GM10266 (cell line): ENCODE results near the gene SYNM.

Source experiments
- DNase-seq: peaks from one replicate; pipeline ENCODE4 v3.0.0; 2012; ENCODE audit errors: extremely low spot score
- CTCF ChIP-seq: IDR thresholded peaks from 2 replicates; pipeline ENCODE4 v1.5.1; 2012; ENCODE audit warnings: mild to moderate bottlenecking, low read depth; ENCODE audit not compliant: control insufficient read depth, insufficient read depth; ENCODE audit errors: missing control alignments

Gene SYNM

GRCh38 chr15:99148851-99149276 is 44.0 kb downstream of the SYNM start:
- DNase-seq: no peak
- TF ChIP-seq CTCF: no peak

GRCh38 chr15:99149366-99149765 is 44.5 kb downstream of the SYNM start:
- no peak for TF ChIP-seq CTCF
- no peak for DNase-seq

- TF ChIP-seq CTCF: no peak
- no peak for DNase-seq
Measured at GRCh38 chr15:99151156-99151555, 46.3 kb downstream of the SYNM start.

GRCh38 chr15:99153026-99153535 is 48.2 kb downstream of the SYNM start:
- no peak for TF ChIP-seq CTCF
- no peak for DNase-seq

- no peak for DNase-seq
- no peak for TF ChIP-seq CTCF
Measured at GRCh38 chr15:99154271-99154670, 49.4 kb downstream of the SYNM start.

GRCh38 chr15:99155961-99156443 is 51.1 kb downstream of the SYNM start:
- no peak for DNase-seq
- TF ChIP-seq CTCF: no peak

- no peak for DNase-seq
- no peak for TF ChIP-seq CTCF
Measured at GRCh38 chr15:99157456-99157855, 52.6 kb downstream of the SYNM start.
